H54 (cell line): ENCODE data around the gene HOXC9.
"Not testable (repeated sequence)": the region's sequence is repeated elsewhere in the genome, so short reads cannot be mapped to it uniquely, and the experiment has no call there.

Source experiments
- DNase-seq: peaks from one replicate; pipeline ENCODE4 v3.0.0; 2011; ENCODE audit warnings: low spot score, mixed read lengths; ENCODE audit not compliant: insufficient read length
- FAIRE-seq: peaks from 3 replicates; lab custom pipeline; 2011; peaks lifted over from hg19 to GRCh38; lab: Jason Lieb, UNC
- POLR2A ChIP-seq: IDR thresholded peaks from 2 replicates; pipeline ENCODE4 v1.6.1; 2011; ENCODE audit warnings: low read depth, mild to moderate bottlenecking, low read length

HOXC9 gene

GRCh38 chr12:54037360-54038283 lies 37.7 kb downstream of the HOXC9 start:
- TF ChIP-seq POLR2A, result no peak
- DNase-seq, result no peak
- no peak for FAIRE-seq

- no peak for FAIRE-seq
- DNase-seq, result no peak
- no peak for TF ChIP-seq POLR2A
Observed at GRCh38 chr12:54038284-54038870, 38.4 kb downstream of the HOXC9 start.

- DNase-seq (no peak), FAIRE-seq (no peak)
- TF ChIP-seq POLR2A, result no peak
Observed at GRCh38 chr12:54038871-54039414, 39.0 kb downstream of the HOXC9 start.

- FAIRE-seq (no peak), DNase-seq (no peak)
- TF ChIP-seq POLR2A, result no peak
Observed at GRCh38 chr12:54039417-54040147, 39.6 kb downstream of the HOXC9 start.

GRCh38 chr12:54040148-54040494 lies 40.2 kb downstream of the HOXC9 start:
- no peak for DNase-seq
- FAIRE-seq, result no peak
- no peak for TF ChIP-seq POLR2A

GRCh38 chr12:54040648-54041047 lies 40.7 kb downstream of the HOXC9 start:
- FAIRE-seq, result no peak
- DNase-seq, result no peak
- no peak for TF ChIP-seq POLR2A

- TF ChIP-seq POLR2A, result no peak
- DNase-seq (no peak), FAIRE-seq (no peak)
Observed at GRCh38 chr12:54041097-54041690, 41.2 kb downstream of the HOXC9 start.

GRCh38 chr12:54042033-54042432 lies 42.1 kb downstream of the HOXC9 start:
- not testable (repeated sequence) for DNase-seq, FAIRE-seq

- FAIRE-seq (no peak), DNase-seq (no peak)
- no peak for TF ChIP-seq POLR2A
Observed at GRCh38 chr12:54042970-54043853, 43.3 kb downstream of the HOXC9 start.

- TF ChIP-seq POLR2A, result no peak
- FAIRE-seq (no peak), DNase-seq (no peak)
Observed at GRCh38 chr12:54044425-54045103, 44.6 kb downstream of the HOXC9 start.

GRCh38 chr12:54045401-54045800 lies 45.4 kb downstream of the HOXC9 start:
- FAIRE-seq (no peak), DNase-seq (no peak)
- no peak for TF ChIP-seq POLR2A

- no peak for TF ChIP-seq POLR2A
- DNase-seq (no peak), FAIRE-seq (no peak)
Observed at GRCh38 chr12:54045868-54046521, 46.0 kb downstream of the HOXC9 start.

- FAIRE-seq (no peak), DNase-seq (no peak)
- no peak for TF ChIP-seq POLR2A
Observed at GRCh38 chr12:54046809-54047159, 46.8 kb downstream of the HOXC9 start.
